K562 (cell line): ENCODE data around the gene OPA3. TPM values are rescaled to one million over a fixed set of nuclear protein-coding genes. Genes with fewer than 3 reads are reported as not detected.
A peak's percentile ranks its signal among the peaks of the same experiment; 100 is the strongest.

ENCODE experiments used
- ATF3 ChIP-seq, 2 experiments: fragments of 450-650 bp in 1 of 2; sonication (generic) in 1 of 2; formaldehyde crosslinking in 1 of 2; IDR thresholded peaks in 1 of 2; conservative IDR thresholded peaks in 1 of 2; 2 replicates each; pipeline versions ENCODE4 v1.6.1 to v1.8.1; 2016 to 2023; ENCODE audit warnings: mild to moderate bottlenecking in 2 of 2, moderate library complexity in 2 of 2, inconsistent platforms in 1 of 2, missing genetic modification reagents in 1 of 2
- CREB5 ChIP-seq: fragments of 250-450 bp; sonication (Bioruptor Pico); IDR thresholded peaks from 2 replicates; pipeline ENCODE4 v1.5.0; 2020; ENCODE audit warnings: mild to moderate bottlenecking
- FOS ChIP-seq: IDR thresholded peaks from 3 replicates; pipeline ENCODE4 v1.6.1; 2011; ENCODE audit not compliant: insufficient read length; ENCODE audit errors: extremely low read depth
- HCFC1 ChIP-seq: IDR thresholded peaks from 2 replicates; pipeline ENCODE4 v1.6.1; 2012; ENCODE audit warnings: low read depth, low read length, improper control_type of control experiment
- ILK ChIP-seq: fragments of 450-650 bp; IDR thresholded peaks from 2 replicates; pipeline ENCODE4 v1.6.1; 2016; ENCODE audit warnings: missing genetic modification characterization, low read depth, mild to moderate bottlenecking, missing compliant biosample characterization, moderate library complexity, borderline replicate concordance
- POLR2A ChIP-seq: fragments of 450-650 bp; conservative IDR thresholded peaks from 2 replicates; pipeline ENCODE4 v1.6.1; 2016
- PREB ChIP-seq: sonication (generic); formaldehyde crosslinking; IDR thresholded peaks from 2 replicates; pipeline ENCODE4 v1.8.1; 2023; ENCODE audit warnings: mild to moderate bottlenecking, missing genetic modification reagents
- PTBP1 ChIP-seq: fragments of 200-400 bp; formaldehyde crosslinking; IDR thresholded peaks from 2 replicates; pipeline ENCODE4 v1.6.1; 2017; ENCODE audit warnings: low read depth, low read length
- PTRF ChIP-seq: fragments of 450-650 bp; IDR thresholded peaks from 2 replicates; pipeline ENCODE4 v1.6.1; 2016; ENCODE audit warnings: mild to moderate bottlenecking, missing genetic modification characterization, missing compliant biosample characterization
- SMARCC2 ChIP-seq: fragments of 450-650 bp; IDR thresholded peaks from 2 replicates; pipeline ENCODE4 v1.6.1; 2017; ENCODE audit warnings: antibody characterized with exemption, moderate library complexity, mild to moderate bottlenecking, low read depth
- ZBTB40 ChIP-seq, 2 experiments: fragments of 450-650 bp in 1 of 2; sonication (generic) in 1 of 2; formaldehyde crosslinking in 1 of 2; IDR thresholded peaks; 2 replicates each; pipeline versions ENCODE4 v1.7.1 to v1.9.0; 2016 to 2022; ENCODE audit warnings: inconsistent platforms in 1 of 2, mild to moderate bottlenecking in 1 of 2, missing genetic modification reagents in 1 of 2
- ZNF146 ChIP-seq: IDR thresholded peaks from one replicate; pipeline ENCODE4 v1.6.1; 2018; ENCODE audit warnings: missing compliant biosample characterization; ENCODE audit not compliant: unreplicated experiment
- ZNF175 ChIP-seq: fragments of 200-800 bp; sonication (Bioruptor generic); IDR thresholded peaks from 2 replicates; pipeline ENCODE4 v1.6.1; 2016; ENCODE audit warnings: low read depth, mild to moderate bottlenecking, missing genetic modification characterization, missing compliant biosample characterization
- polyA plus RNA-seq, 8 experiments: library from polyadenylated mRNA; depleted of rRNA in 4 of 8; stranded (reverse) in 5 of 8; unstranded in 3 of 8; fragments of >200 nt; fragmentation: Nextera tagmentation in 2 of 8; fragmentation: Illumina TruSeq in 1 of 8; extraction: Ambion mirVana in 2 of 8; extraction: Trizol in 1 of 8; gene quantifications; 2 replicates each; pipeline versions ENCODE4 v1.2.1 to v1.2.3, GENCODE V29; 2011 to 2014; ENCODE audit warnings: inconsistent platforms in 1 of 8, missing spikeins in 1 of 8
- total RNA-seq, 7 experiments: library from RNA; depleted of rRNA in 6 of 7; stranded (reverse); fragments of >200 nt in 6 of 7; fragmentation: Illumina TruSeq in 2 of 7; extraction: Trizol in 2 of 7; gene quantifications; 2 replicates each; pipeline versions ENCODE4 v1.2.1 to v1.2.3, GENCODE V29; 2011 to 2021; ENCODE audit warnings: low replicate concordance in 1 of 7

The OPA3 gene
- total and polyA plus RNA-seq, 9 of the 15 experiments (the other 6 are each of a cell fraction or from before 2014, with no cell fraction given): 1.4 to 18.8 (median 9.0) TPM

- TF ChIP-seq ZBTB40 (IDR thresholded peaks at IDR 0.05) (peak; percentile 79), ZBTB40 (CRISPR knock-in tag; IDR thresholded peaks at IDR 0.05) (no peak), FOS (no peak), ZNF146 (CRISPR knock-in tag) (no peak), ILK (tag) (no peak), SMARCC2 (peak; percentile 43; the same call in 1 of the 2 replicates), ATF3 (IDR thresholded peaks at IDR 0.05) (no peak), ATF3 (CRISPR knock-in tag; conservative IDR thresholded peaks at IDR 0.05) (no peak), HCFC1 (peak; percentile 27; the same call in 1 of the 2 replicates), POLR2A (no peak), PTBP1 (no peak), ZNF175 (CRISPR knock-in tag) (no peak), CREB5 (CRISPR knock-in tag) (no peak), PREB (CRISPR knock-in tag) (no peak), PTRF (tag) (no peak)
These were observed 69.4 kb downstream of the OPA3 start (continued) for GRCh38 chr19:45515081-45515624.
